CD4-positive, alpha-beta T cell treated with Interleukin-6 at 100 ng/mL for 8 hours (primary cell): ENCODE measurements around the gene DAZL.

Source experiments
- DNase-seq: peaks from one replicate; pipeline ENCODE4 v3.0.0-alpha.2; 2020; ENCODE audit warnings: mixed read lengths, low spot score

The DAZL gene

DNA sequence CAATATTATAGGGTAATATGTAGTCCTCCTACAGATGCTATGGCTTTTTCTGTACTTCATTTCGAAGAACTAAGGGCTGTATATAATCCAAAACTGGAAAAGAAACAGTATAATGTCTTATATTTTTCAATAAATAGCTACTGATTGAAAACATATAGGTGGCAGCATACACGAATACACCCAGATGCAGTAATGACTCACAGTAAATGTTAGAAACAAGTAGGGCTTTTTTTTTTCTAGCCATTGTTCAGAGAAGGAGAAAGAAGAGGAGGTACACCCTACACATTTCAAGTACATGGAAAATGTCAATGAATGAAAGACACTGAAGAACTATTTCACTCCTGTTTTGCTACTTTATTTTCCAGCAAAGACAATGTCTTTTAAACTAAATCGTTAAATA, 9.4 kb downstream of the DAZL start:
- DNase-seq = no peak

- no peak for DNase-seq
Measured at GRCh38 chr3:16589867-16590624, 15.2 kb downstream of the DAZL start.

DNA sequence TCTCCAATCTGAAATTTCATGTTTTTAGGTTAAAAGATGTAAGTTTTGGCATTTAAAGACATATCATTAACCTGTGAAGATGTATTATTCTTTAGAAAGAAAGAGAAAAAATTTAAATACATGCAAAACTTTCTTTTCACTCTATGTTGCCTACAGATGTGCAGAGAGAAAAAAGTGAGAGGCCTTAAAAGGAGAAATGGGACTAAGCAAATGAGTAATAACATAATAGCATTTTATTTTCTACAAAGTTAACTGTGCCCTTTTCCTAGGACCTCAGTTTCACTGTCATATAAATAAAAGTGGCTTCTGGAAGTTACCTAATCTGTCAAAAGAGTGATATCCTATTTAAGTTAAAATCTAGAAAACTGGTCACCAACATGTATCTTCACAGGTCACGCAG, 16.1 kb downstream of the DAZL start:
- no peak for DNase-seq

GRCh38 chr3:16587681-16588060, 17.6 kb downstream of the DAZL start:
- no peak for DNase-seq

- DNase-seq = no peak
Measured at GRCh38 chr3:16587047-16587680, 18.1 kb downstream of the DAZL start.

- no peak for DNase-seq
Measured at GRCh38 chr3:16584880-16585279, 20.3 kb downstream of the DAZL start.

DNA sequence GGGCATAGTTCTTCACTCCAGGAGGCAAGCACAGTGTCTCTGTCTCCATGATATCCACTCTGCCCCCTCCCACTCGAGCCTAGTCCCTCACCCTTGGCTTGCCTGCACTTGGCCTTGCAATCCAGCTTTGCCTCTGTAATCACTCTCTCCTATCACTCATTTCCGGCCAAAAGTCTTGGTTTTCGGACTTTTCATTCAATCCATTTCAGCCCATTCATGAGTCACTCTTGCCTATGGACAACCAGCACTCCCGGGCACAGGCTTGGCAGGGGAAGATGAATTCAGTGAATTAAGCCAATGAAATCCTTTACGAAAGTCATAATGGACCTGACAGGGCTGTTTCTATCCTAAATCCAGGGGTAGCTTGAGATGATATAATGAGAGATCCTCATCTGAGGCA, 21.7 kb downstream of the DAZL start:
- no peak for DNase-seq

DNA sequence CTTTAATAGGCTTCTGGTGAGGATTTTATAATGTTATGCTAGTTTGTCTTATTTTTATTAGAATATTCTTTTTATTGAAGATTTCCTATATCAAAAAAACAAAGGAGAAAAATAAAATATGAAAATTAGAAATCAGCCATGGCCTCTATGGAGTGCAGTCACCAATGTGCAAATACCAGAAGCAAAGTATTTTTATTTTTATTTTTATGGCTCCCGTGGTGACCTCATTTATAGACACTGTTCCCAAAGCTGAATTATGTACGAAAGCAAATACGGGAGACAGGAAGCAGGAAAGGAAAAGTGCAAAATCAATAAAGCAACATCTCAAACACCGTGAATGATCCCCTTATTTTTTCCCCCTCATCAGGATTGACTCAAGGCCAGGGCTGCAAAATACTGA, 35.1 kb downstream of the DAZL start:
- no peak for DNase-seq

DNA sequence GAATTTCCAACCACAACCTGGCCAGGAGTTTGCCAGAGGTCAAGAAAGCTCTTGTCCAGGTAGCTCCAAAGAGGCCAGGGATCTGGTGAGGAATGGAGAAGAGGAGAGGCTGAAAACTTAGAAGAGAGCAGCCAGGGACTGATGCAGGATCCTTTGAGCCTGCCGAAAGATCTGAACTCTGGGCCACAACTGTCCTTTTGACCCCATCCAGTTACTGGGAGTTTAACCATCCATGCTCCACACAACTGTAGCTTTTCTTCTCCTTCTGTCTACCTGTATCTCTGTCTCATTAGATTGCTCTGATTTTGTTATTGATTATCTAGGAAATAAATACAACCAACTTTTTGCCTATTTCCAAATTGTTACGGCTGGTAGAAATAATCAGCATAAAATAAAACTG, 36.7 kb downstream of the DAZL start:
- no peak for DNase-seq

GRCh38 chr3:16568115-16568514, 37.1 kb downstream of the DAZL start:
- no peak for DNase-seq

GRCh38 chr3:16559653-16560365, 45.4 kb downstream of the DAZL start:
- DNase-seq = no peak

DNA sequence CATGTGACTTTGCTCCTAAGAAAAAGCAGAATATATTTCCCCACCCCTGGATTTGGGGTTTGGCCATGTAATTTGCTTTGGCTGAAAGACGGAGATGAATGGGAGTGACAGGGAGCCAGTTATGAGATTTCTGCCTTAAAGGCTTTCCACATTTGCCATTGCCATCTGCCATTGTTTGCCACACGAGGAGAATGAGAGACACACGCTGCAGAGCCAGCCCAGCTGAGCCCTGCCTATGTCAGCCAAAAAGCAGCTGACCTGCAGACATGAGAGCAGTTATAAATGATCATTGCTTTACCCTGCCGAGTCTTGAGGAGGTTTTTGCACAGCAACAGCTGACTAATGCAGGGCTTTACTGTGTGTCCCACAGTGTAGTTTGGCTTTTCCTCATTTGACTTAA, 51.1 kb downstream of the DAZL start:
- DNase-seq = no peak

- no peak for DNase-seq
Measured at GRCh38 chr3:16552757-16553156, 52.5 kb downstream of the DAZL start.

- DNase-seq = no peak
Measured at GRCh38 chr3:16551342-16551976, 53.8 kb downstream of the DAZL start.

DNA sequence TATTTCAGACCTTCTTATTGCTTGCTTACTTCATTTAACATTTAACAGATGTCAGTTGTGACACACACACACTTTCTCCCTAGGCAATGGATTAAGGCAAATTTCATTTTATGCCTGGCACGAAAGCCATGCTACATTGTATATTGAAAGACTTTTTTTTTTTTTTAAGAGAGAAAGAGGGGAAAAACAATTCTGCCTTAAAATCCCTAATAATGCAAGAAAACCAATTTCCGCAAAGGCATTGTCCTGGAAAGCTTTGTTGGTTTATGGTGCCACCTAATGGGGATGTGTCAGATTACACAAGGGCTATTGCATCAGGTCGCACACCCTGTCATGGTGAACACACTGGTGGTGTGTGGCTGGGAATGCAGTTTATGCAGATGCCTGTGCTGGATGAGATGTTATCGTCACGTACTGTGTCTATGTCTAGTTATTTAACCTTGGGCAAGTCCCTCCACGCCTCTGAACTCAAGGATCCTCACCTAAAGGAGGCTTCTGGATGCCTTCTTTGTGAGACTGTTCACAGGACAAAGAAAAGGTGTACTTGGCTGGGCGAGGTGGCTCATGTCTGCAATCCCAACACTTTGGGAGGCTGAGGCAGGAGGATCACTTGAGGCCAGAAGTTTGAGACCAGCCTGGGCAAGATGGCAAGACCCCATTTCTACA, 54.4 kb downstream of the DAZL start:
- peak; percentile 77 for DNase-seq

- DNase-seq = no peak
Measured at GRCh38 chr3:16550305-16550675, 54.9 kb downstream of the DAZL start.

DNA sequence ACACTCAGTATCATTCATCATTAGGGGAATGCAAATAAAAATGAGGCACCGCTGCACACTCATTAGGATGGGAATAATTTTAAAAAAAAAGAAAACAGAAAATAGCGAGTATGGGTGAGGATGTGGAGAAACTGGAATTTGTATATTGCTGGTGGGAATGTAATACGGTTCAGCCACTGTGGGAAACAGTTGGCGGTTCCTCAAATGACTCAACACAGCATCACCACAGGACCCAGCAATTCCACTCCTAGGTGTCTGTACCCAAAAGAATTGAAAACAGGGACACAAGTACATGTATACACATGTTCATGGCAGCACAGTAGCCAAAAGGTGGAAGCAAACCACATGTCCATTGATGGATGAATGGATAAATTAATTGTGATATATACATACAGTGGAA, 56.5 kb downstream of the DAZL start:
- DNase-seq = no peak

GRCh38 chr3:16547561-16548357, 57.5 kb downstream of the DAZL start:
- DNase-seq = no peak

- DNase-seq = no peak
Measured at GRCh38 chr3:16546186-16547010, 58.8 kb downstream of the DAZL start.

DNA sequence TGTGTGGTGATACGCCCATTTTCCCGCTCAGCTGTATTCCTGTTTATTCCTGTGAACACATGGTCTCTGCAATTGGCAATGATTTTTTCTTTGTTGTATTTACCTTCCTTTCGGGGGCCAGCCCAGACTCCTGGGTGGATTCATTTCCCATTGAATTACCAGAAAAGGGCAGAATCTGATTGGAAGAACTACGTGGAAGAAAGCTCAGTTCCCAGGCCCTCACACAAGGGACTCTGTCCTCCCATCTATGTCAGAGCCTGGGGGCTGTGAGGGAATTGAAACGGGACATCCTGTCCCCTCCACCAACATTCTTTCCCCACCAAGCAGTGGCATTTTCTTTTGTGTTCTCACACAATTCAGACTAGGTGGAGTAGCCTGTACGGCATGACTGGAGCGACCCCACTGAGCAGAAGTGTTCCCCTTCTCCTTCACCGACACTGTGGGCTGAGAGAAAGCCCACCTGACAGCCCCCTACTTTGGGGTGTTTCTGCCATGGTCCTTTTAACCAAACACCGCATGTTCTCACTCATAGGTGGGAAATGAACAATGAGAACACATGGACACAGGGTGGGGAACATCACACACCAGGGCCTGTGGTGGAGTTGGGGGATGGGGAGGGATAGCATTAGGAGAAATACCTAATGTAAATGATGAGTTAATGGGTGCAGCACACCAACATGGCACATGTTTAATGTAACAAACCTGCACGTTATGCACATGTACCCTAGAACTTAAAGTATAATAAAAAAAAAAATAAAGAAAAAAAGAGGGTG, 59.6 kb downstream of the DAZL start:
- no peak for DNase-seq
